Measurements from ENCODE around the gene GBP3.
A peak's percentile ranks its signal among the peaks of the same experiment; 100 is the strongest.
"Not testable (repeated sequence)": the region's sequence is repeated elsewhere in the genome, so short reads cannot be mapped to it uniquely, and the experiment has no call there.

GBP3 gene

DNA sequence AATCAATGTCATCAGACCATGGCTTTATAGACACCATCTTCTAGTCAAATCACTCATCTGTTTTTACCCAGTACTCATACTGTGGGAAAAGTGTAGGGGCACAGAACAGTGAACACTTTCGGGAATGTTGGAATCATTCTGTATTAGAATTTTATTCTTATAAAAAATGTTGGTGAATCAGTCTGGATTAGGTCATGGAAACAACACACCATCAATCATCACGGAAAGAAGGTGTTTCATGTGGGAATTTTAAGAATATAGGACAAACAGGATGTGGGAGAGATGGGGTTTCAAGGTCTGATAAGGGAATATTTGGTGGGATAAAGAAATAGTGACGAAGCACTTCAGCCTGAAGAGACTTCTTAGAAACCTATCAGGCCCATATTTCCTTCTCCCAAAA is 25.1 kb upstream of the GBP3 start:
- no peak overlapping the region for H3K27ac Mint-ChIP-seq
- DNase-seq (ENCODE audit: low spot score): no peak
- H3K4me3 Mint-ChIP-seq: no peak overlapping the region
- H3K9me3 Mint-ChIP-seq: peaks cover 11% of the 10 kb centered on the region
- peaks cover 54% of the 10 kb centered on the region for H3K36me3 Mint-ChIP-seq (ENCODE audit: low read depth)
- H3K4me1 Mint-ChIP-seq (ENCODE audit: low read depth): peaks cover 6% of the 10 kb centered on the region
- H3K27me3 Mint-ChIP-seq (ENCODE audit: low read depth): no peaks in the 10 kb centered on the region

DNA sequence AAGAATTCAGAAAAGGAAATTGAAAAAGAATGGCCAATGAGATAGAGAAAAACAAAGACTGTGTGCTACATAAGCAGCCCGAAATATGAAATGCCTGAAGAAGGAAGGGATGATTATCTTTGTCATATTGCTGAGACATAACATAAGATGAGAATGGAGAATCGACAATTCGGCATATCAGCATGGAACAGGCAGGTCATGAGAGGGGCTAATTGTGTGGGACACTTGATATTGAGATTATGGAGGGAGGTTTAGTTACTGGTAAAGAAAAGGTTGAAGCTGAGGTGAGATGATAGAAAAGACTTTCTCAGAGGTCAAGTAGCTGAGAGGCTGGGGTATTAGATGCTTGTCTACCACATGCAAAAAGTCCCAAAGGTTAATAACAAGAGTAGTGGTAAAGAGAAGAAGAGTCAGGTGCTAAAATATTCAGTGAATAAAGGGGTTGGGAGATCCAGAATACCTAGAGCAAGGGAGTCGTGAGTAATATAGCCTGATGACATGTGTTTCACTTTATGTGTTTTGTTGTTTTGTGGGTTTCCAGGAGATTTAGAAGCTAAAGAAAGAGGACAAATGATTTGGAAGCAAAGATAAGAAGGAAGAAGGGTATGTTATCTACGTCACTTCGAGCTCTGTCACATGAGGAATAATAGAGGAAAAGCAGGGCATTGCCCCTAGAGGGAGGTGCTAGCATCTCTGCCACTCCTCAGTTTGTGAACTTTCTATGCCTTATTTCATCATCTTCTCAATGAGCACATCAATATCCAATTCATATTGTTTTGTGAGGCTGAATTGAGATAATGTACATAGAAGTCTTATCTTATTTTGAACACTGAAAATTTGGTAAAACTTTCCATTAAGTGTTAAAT is 23.9 kb upstream of the GBP3 start:
- Mint-ChIP-seq H3K9me3 (peaks cover 17% of the 10 kb centered on the region), H3K36me3 (ENCODE audit: low read depth) (peaks cover 50% of the 10 kb centered on the region)
- not testable (repeated sequence) for H3K27me3 Mint-ChIP-seq (ENCODE audit: low read depth); H3K4me3 Mint-ChIP-seq; H3K4me1 Mint-ChIP-seq (ENCODE audit: low read depth); H3K27ac Mint-ChIP-seq
- DNase-seq (ENCODE audit: low spot score): peak; percentile 43

DNA sequence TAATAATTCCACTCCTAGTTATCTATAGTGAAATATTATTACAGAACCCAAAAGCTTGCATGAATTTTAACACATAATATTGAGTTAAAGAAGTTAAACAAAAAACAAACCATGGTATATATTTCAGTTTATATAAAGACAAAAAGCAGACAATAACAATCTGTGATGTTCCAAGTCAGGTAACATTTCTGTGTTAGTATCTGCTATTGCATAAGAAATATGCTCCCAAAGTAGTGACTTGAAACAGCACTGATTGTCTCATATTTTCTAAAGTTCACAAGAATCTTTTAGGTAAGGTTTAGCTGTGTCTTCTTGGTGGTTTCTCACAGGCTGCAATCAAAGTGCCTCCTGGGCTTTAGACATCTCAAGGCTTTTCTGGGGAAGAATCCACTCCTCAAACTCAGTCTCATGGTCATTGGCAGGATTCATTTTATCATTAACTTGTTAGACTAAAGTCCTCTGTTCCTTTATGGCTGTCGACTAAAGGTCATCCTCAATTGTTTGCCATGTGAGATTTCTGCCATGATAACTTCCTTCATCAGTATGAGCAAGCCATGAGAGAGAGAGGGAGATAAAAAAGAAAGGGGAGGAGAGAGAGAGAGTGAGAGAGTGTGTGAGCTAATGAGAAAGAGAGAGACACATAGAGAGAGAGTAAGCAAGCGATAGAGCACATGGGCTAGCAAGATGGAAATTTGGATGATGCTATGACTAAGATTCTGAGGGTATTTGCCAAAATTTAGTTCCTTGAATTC is 22.5 kb upstream of the GBP3 start:
- Mint-ChIP-seq H3K27me3 (ENCODE audit: low read depth) (peaks cover 3% of the 10 kb centered on the region), H3K9me3 (peaks cover 22% of the 10 kb centered on the region), H3K4me3 (no peak overlapping the region), H3K36me3 (ENCODE audit: low read depth) (peaks cover 44% of the 10 kb centered on the region), H3K27ac (no peak overlapping the region), H3K4me1 (ENCODE audit: low read depth) (peaks cover 18% of the 10 kb centered on the region)
- DNase-seq (ENCODE audit: low spot score): no peak

DNA sequence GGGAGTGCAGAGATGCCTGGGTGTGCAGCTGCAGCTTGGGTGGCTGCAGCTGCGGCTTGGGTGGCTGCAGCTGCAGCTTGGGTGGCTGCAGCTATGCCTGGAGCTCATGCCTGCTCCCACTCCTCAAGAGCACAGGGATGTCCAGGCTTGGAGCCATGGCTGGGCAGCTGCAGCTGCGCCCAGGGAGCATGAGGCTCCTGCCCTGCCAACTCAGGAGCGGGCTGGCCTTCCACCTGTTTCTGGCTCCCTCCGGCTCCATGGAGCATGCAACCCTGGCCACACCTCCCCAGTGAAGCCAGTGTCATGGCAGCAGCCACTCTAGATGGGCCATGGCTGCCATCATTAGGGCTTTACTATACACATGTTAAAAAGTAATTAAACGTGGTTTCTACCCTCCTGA is 21.3 kb upstream of the GBP3 start:
- Mint-ChIP-seq H3K27ac (no peak overlapping the region), H3K9me3 (peaks cover 24% of the 10 kb centered on the region), H3K4me1 (ENCODE audit: low read depth) (peaks cover 28% of the 10 kb centered on the region), H3K27me3 (ENCODE audit: low read depth) (peaks cover 14% of the 10 kb centered on the region), H3K36me3 (ENCODE audit: low read depth) (peaks cover 37% of the 10 kb centered on the region), H3K4me3 (no peak overlapping the region)
- DNase-seq (ENCODE audit: low spot score): no peak

DNA sequence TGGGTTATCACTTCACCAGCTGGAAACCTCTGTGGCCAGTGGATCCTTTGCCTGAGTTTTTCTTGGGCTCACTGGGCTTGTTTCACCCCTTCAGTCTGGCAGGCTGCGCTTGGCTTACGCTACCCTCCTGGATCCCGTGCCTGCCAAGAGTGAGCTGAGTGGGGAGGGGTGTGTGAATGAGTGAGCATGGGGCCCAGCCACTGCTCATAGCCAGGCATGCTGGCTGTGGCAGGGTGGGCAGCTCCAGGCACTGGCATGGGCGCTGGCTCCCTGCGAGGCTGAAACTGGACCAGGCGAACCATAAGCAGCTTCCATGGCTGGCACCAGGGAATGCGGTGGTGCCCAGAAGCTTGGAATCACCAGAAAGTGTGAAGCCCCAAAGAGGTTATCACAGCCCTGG is 19.8 kb upstream of the GBP3 start:
- Mint-ChIP-seq H3K4me3 (no peak overlapping the region), H3K27ac (no peak overlapping the region), H3K36me3 (ENCODE audit: low read depth) (peaks cover 23% of the 10 kb centered on the region), H3K27me3 (ENCODE audit: low read depth) (peaks cover 24% of the 10 kb centered on the region), H3K4me1 (ENCODE audit: low read depth) (peaks cover 25% of the 10 kb centered on the region), H3K9me3 (peaks cover 25% of the 10 kb centered on the region)
- DNase-seq (ENCODE audit: low spot score): no peak

DNA sequence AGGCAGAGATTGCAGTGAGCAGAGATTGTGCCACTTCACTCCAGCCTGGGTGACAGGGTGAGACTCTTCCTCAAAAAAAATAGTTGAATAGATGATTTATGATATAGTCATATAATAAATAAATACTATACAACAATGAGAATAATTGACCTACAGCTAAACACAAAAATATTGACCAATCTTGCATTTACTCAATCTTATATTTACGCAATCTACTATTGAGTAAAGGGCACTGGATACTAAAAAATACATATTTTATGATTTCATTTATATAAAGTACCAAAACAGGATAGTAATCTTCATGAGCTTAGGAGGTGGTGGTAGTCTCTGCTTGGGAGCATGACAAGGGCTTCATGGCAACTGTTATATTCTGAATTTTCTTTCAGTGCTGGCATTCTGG is 19.1 kb upstream of the GBP3 start:
- H3K4me1 Mint-ChIP-seq (ENCODE audit: low read depth): peaks cover 29% of the 10 kb centered on the region
- H3K27me3 Mint-ChIP-seq (ENCODE audit: low read depth): peaks cover 27% of the 10 kb centered on the region
- peaks cover 25% of the 10 kb centered on the region for H3K9me3 Mint-ChIP-seq
- peak overlapping the region; percentile 30 for H3K4me3 Mint-ChIP-seq
- H3K27ac Mint-ChIP-seq: peak overlapping the region; percentile 61
- H3K36me3 Mint-ChIP-seq (ENCODE audit: low read depth): peaks cover 24% of the 10 kb centered on the region
- DNase-seq (ENCODE audit: low spot score): no peak

DNA sequence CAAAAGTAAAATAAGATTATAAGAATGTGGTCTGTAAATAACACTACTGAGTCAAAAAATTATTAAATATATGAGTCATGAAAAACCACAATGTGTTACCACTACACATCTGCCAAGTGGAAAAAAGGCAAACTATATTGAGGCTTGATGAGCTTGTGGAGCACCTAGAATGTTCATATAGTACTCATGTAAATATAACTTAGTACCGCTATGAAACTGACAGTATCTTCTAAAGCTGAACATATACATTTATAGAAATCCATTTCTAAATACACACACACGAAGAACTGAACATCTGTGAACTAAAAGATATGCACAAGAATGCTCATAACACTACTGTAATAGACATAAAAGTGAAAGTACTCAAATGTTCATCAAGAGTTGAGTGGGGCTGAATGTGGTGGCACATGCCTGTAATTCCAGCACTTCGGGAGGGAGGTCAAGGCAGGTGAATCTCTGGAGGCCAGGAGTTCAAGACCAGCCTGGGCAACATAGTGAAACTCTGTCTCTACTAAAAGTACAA is 18.5 kb upstream of the GBP3 start:
- H3K4me3 Mint-ChIP-seq: peak overlapping the region; percentile 30
- peaks cover 25% of the 10 kb centered on the region for H3K9me3 Mint-ChIP-seq
- peaks cover 29% of the 10 kb centered on the region for H3K4me1 Mint-ChIP-seq (ENCODE audit: low read depth)
- H3K27ac Mint-ChIP-seq: peak overlapping the region; percentile 61
- DNase-seq (ENCODE audit: low spot score): no peak
- H3K27me3 Mint-ChIP-seq (ENCODE audit: low read depth): peaks cover 27% of the 10 kb centered on the region
- peaks cover 24% of the 10 kb centered on the region for H3K36me3 Mint-ChIP-seq (ENCODE audit: low read depth)

DNA sequence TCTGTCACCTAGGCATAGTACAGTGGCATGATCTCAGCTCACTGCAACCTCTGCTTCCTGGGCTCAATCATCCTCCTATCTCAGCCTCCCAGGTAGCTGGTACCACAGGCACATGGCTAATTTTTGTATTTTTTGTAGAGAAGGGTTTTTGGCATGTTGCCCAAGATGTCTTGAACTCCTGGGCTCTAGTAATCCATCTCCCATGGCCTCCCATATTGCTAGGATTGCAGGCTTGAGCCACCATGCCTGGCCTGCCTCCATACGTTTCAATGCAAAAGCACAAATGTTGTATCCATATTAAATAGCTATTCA is 17.6 kb upstream of the GBP3 start:
- H3K9me3 Mint-ChIP-seq: peaks cover 25% of the 10 kb centered on the region
- H3K4me3 Mint-ChIP-seq: peak overlapping the region; percentile 21
- DNase-seq (ENCODE audit: low spot score): no peak
- H3K36me3 Mint-ChIP-seq (ENCODE audit: low read depth): peaks cover 26% of the 10 kb centered on the region
- H3K4me1 Mint-ChIP-seq (ENCODE audit: low read depth): peaks cover 29% of the 10 kb centered on the region
- peaks cover 27% of the 10 kb centered on the region for H3K27me3 Mint-ChIP-seq (ENCODE audit: low read depth)
- no peak overlapping the region for H3K27ac Mint-ChIP-seq

DNA sequence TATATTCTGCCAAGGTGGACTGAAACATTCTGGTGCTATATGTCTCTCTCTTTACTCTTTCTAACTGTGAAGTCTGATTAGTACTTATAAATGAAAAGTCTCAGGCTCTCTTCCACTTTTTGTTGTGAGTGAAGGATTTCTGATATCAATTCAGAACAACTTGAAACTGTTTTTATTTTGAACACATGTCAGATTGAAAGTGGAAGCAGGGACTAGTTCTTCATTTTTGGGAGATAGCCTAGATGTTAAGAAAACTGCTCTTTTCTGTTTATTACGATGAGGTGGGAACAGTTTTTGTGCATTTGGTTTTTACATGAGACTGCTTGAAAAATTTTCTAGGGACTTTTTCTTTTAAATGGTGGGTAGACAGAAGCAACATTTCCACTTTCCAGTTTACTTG is 14.5 kb upstream of the GBP3 start:
- Mint-ChIP-seq H3K27me3 (ENCODE audit: low read depth) (peaks cover 27% of the 10 kb centered on the region), H3K27ac (no peak overlapping the region), H3K4me1 (ENCODE audit: low read depth) (peaks cover 35% of the 10 kb centered on the region), H3K9me3 (peaks cover 24% of the 10 kb centered on the region), H3K36me3 (ENCODE audit: low read depth) (peaks cover 18% of the 10 kb centered on the region), H3K4me3 (no peak overlapping the region)
- no peak for DNase-seq (ENCODE audit: low spot score)

DNA sequence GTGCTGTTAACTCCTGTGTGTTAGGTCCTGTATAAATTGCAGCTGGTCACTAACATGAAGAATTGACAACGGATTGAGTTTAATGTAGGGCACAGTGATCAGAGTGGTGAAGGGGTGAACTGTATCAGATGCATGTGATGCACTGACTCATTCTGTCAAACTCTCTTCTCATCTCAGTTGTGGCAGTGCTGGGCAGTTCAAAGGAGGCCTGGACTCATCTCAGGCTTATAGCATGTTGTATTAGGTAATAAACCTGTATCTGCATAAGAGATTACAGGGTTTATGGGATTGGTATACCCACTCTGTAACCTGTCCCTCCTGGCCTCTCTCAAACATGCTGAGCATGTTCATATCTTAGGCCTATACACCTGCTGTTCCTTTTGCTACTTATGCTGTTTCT is 12.4 kb upstream of the GBP3 start:
- peaks cover 28% of the 10 kb centered on the region for H3K36me3 Mint-ChIP-seq (ENCODE audit: low read depth)
- peaks cover 34% of the 10 kb centered on the region for H3K9me3 Mint-ChIP-seq
- no peak for DNase-seq (ENCODE audit: low spot score)
- peaks cover 32% of the 10 kb centered on the region for H3K4me1 Mint-ChIP-seq (ENCODE audit: low read depth)
- peaks cover 27% of the 10 kb centered on the region for H3K27me3 Mint-ChIP-seq (ENCODE audit: low read depth)
- H3K4me3 Mint-ChIP-seq: no peak overlapping the region
- no peak overlapping the region for H3K27ac Mint-ChIP-seq

DNA sequence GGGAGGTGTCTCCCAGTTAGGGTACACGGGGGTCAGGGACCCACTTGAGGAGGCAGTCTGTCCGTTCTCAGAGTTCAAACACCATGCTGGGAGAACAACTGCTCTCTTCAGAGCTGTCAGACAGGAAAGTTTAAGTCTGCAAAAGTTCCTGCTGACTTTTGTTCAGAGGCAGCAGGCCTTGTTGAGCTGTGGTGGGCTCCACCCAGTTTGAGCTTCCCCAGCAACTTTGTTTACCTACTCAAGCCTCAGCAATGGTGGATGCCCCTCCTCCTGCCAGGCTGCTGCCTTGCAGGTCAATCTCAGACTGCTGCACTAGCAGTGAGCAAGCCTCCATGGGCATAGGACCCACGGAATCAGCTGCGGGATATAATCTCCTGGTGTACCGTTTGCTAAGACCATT is 11.3 kb upstream of the GBP3 start:
- DNase-seq (ENCODE audit: low spot score); H3K27ac Mint-ChIP-seq; H3K4me3 Mint-ChIP-seq: not testable (repeated sequence)
- Mint-ChIP-seq H3K4me1 (ENCODE audit: low read depth) (peaks cover 33% of the 10 kb centered on the region), H3K27me3 (ENCODE audit: low read depth) (peaks cover 17% of the 10 kb centered on the region), H3K36me3 (ENCODE audit: low read depth) (peaks cover 35% of the 10 kb centered on the region), H3K9me3 (peaks cover 38% of the 10 kb centered on the region)

DNA sequence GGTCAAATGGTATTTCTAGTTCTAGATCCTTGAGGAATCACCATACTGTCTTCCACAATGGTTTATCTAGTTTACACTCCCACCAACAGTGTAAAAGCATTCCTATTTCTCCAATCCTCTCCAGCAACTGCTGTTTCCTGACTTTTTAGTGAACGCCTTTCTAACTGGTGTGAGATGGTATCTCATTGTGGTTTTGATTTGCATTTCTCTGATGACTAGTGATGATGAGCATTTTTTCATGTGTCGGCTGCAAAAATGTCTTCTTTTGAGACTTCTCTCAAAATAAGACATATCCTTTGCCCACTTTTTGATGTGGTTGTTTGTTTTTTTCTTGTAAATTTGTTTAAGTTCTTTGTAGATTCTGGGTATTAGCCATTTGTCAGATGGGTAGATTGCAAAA is 6.4 kb upstream of the GBP3 start:
- Mint-ChIP-seq H3K4me3 (peak overlapping the region; percentile 51), H3K36me3 (ENCODE audit: low read depth) (peaks cover 42% of the 10 kb centered on the region), H3K27ac (peak overlapping the region; percentile 79), H3K4me1 (ENCODE audit: low read depth) (peaks cover 33% of the 10 kb centered on the region), H3K9me3 (peaks cover 49% of the 10 kb centered on the region)
- DNase-seq (ENCODE audit: low spot score); H3K27me3 Mint-ChIP-seq (ENCODE audit: low read depth): not testable (repeated sequence)

DNA sequence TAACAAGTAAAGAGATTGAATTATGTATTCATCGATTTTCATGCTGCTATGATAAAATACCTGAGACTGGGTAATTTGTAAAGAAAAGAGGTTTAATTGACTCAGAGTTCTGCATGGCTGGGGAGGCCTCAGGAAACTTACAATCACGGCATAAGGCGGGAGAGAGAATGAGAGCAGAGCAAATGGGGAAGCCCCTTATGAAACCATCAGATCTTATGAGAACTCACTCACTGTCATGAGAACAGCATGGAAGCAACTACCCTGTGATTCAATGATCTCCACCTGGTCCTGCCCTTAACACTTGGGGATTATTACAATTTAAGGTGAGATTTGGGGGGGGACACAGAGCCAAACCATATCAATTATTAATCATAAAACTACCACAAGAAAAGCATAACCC is 3.3 kb upstream of the GBP3 start:
- Mint-ChIP-seq H3K36me3 (ENCODE audit: low read depth) (peaks cover 37% of the 10 kb centered on the region), H3K4me1 (ENCODE audit: low read depth) (peaks cover 36% of the 10 kb centered on the region), H3K4me3 (no peak overlapping the region), H3K27ac (no peak overlapping the region), H3K27me3 (ENCODE audit: low read depth) (peaks cover 7% of the 10 kb centered on the region), H3K9me3 (peaks cover 31% of the 10 kb centered on the region)
- no peak for DNase-seq (ENCODE audit: low spot score)

DNA sequence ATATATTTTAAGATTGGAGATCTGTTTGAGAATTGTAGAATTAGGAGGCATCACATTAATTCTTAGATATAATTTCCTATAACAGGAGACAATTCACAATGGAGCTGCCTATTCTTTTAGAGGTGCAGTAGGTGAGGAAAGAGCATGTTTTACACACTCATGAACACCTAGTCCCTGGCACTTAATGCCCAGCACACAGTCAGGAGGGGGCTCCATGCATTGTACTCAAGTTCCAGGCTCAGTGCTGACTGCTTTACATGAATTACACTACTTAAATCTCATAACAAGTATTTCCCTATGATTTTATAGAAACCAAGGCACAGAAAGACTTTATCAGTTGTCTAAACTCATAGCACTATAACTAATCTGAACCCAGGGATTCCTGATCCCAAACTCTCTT is 360 bp upstream of the GBP3 start:
- Mint-ChIP-seq H3K9me3 (peaks cover 15% of the 10 kb centered on the region), H3K4me1 (ENCODE audit: low read depth) (peaks cover 35% of the 10 kb centered on the region), H3K27ac (peak overlapping the region; percentile 84), H3K4me3 (peak overlapping the region; percentile 88), H3K36me3 (ENCODE audit: low read depth) (peaks cover 43% of the 10 kb centered on the region), H3K27me3 (ENCODE audit: low read depth) (peaks cover 3% of the 10 kb centered on the region)
- no peak for DNase-seq (ENCODE audit: low spot score)
